ENCODE data around the gene NFAT5. TPM values are rescaled to one million over a fixed set of nuclear protein-coding genes. Genes with fewer than 3 reads are reported as not detected.

Gene NFAT5
- total and polyA plus RNA-seq, 7 experiments from 2014 or later: 7.7 to 35.5 (median 29.3) TPM

DNA sequence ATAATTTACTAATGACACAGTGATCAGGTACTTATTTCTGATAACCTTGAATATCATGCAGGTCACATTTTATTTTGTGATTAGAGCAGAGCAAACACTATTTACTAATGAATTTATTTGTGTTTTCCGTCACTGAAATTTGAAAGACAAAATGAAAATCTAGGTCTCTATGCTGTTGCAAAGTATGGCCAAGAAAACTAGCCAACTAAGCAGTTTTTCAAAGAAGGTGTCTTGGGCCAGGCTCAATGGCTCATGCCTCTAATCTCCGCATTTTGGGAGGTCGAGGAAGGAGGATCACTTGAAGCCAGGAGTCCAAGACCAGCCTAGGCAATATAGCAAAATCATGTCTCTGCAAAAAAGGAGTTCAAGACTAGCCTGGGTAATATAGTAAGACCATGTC is 3.0 kb upstream of the NFAT5 start:
- Mint-ChIP-seq H3K4me1 (peaks cover 21 to 32% (median 25%) of the 10 kb centered on the region in 7 donors), H3K9me3 (peaks cover 0 to 3% (median 0%) of the 10 kb centered on the region in 11 donors), H3K36me3 (peaks cover 0 to 4% (median 2%) of the 10 kb centered on the region in 5 donors), H3K27ac (peak overlapping the region in 3 of 9 donors; percentile 12 to 98 (median 93)), H3K27me3 (no peaks in the 10 kb centered on the region), H3K4me3 (peak overlapping the region in 1 of 10 donors; percentile 95)
- no peaks in the 10 kb centered on the region for H3K27me3 ChIP-seq (ENCODE audit: control insufficient read depth in 2 of 2, insufficient read depth in 2 of 2, low read length in 2 of 2)
- DNase-seq: no peak
- ATAC-seq: no peak
- intact Hi-C loops (cut with micrococcal nuclease): loop anchor here (10.0 kb wide), 2 partner anchors 228 to 1038 kb away; partner anchors contain the start of genes COG8 (in 1 of the 2), NIP7 (in 1 of the 2) and PDF (in 1 of the 2)
- no peak overlapping the region for H3K4me3 ChIP-seq (ENCODE audit: low read length)
- CTCF ChIA-PET: interaction anchor here (1.0 kb wide), 1 partner anchor 166 kb away, joined by 6 read pairs; no protein-coding TSS in a partner anchor
- POLR2A ChIA-PET: no interaction called here
- peaks cover 9 to 16% of the 10 kb centered on the region in 2 donors for H3K4me1 ChIP-seq (ENCODE audit: control insufficient read depth in 2 of 2, insufficient read depth in 2 of 2, low read length in 2 of 2)
- H3K27ac ChIP-seq (ENCODE audit: low read depth, low read length): no peak overlapping the region
- H3K9me3 ChIP-seq (ENCODE audit: control insufficient read depth in 2 of 3, low read length in 3 of 3): no peaks in the 10 kb centered on the region
- H3K36me3 ChIP-seq (ENCODE audit: control insufficient read depth in 2 of 3, insufficient read depth in 3 of 3, low read length in 3 of 3): peaks cover 0 to 4% (median 0%) of the 10 kb centered on the region in 3 experiments

DNA sequence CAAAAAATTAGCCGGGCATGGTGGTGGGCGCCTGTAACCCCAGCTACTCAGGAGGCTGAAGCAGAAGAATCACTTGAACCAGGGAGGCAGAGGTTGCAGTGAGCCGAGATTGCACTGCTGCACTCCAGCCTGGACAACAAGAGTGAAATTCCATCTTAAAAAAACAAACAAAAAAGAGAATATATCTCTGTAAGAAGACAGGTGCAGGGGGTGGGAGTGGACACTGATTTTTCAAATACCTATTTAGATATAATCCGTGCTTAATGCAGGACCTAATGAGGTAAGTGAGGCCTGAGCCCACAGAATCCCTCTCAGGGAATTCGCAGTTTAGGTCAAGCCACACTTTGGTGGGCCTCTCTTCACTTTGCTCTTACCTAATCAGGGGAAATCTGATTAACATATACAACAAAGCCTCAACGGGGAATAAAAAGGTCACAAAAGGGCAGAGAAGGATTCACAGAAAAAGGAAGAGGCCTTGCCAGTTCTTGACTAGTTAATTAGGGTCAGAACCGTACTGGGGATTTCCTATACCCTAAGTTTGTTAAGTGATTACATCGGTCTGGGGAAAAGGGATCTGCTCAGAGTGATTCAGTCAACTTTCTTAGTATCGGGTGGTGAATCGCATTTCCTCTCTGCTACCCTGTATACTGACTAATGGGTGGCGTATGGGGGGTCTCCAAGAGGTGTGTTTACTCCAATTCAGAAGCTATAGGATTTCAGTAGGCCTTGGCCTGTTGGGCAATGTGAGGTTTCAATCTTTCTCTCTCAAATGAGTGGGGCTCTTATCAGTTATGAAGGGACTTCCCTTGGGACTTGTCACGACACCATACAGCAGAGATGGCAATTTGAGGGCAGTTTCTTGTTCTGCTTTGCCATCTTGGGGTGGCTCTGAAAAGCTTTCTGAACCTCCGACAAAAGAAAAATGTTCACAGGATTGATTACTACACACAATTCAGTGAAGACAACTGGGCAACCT is 1.9 kb upstream of the NFAT5 start:
- ChIA-PET POLR2A (interaction anchor here (0.7 to 1.7 kb wide), 10 partner anchors 9 to 699 kb away, joined by 3 to 13 read pairs (median 4); partner anchors contain the start of gene CYB5B), CTCF (interaction anchor here (1.0 to 1.4 kb wide), 3 partner anchors 19 to 168 kb away, joined by 3 to 8 read pairs (median 6); no protein-coding TSS in a partner anchor)
- peaks cover 0 to 3% (median 0%) of the 10 kb centered on the region in 11 donors for H3K9me3 Mint-ChIP-seq
- Histone ChIP-seq H3K27ac (ENCODE audit: low read depth, low read length) (peak overlapping the region; percentile 97), H3K36me3 (ENCODE audit: control insufficient read depth in 2 of 3, insufficient read depth in 3 of 3, low read length in 3 of 3) (peaks cover 0 to 4% (median 0%) of the 10 kb centered on the region in 3 experiments), H3K4me1 (ENCODE audit: control insufficient read depth in 2 of 2, insufficient read depth in 2 of 2, low read length in 2 of 2) (peaks cover 9 to 26% of the 10 kb centered on the region in 2 donors), H3K9me3 (ENCODE audit: control insufficient read depth in 2 of 3, low read length in 3 of 3) (no peaks in the 10 kb centered on the region), H3K27me3 (ENCODE audit: control insufficient read depth in 2 of 2, insufficient read depth in 2 of 2, low read length in 2 of 2) (no peaks in the 10 kb centered on the region), H3K4me3 (ENCODE audit: low read length) (peak overlapping the region; percentile 43)
- intact Hi-C loops (cut with micrococcal nuclease): loop anchor here (1.0 to 10.0 kb wide), 8 partner anchors 33 to 1039 kb away; partner anchors contain the start of genes COG8 (in 1 of the 2), NIP7 (in 1 of the 2), NOB1 (in 1 of the 2) and PDF (in 1 of the 2)
- no peaks in the 10 kb centered on the region for H3K27me3 Mint-ChIP-seq
- H3K27ac Mint-ChIP-seq: peak overlapping the region; percentile 92 to 98 (median 95)
- H3K4me3 Mint-ChIP-seq: peak overlapping the region; percentile 83 to 100 (median 92)
- peaks cover 30 to 42% (median 34%) of the 10 kb centered on the region in 7 donors for H3K4me1 Mint-ChIP-seq
- DNase-seq (peak; percentile 20 to 61 (median 44)), ATAC-seq (peak; percentile 66)
- H3K36me3 Mint-ChIP-seq: peaks cover 0 to 4% (median 2%) of the 10 kb centered on the region in 5 donors

DNA sequence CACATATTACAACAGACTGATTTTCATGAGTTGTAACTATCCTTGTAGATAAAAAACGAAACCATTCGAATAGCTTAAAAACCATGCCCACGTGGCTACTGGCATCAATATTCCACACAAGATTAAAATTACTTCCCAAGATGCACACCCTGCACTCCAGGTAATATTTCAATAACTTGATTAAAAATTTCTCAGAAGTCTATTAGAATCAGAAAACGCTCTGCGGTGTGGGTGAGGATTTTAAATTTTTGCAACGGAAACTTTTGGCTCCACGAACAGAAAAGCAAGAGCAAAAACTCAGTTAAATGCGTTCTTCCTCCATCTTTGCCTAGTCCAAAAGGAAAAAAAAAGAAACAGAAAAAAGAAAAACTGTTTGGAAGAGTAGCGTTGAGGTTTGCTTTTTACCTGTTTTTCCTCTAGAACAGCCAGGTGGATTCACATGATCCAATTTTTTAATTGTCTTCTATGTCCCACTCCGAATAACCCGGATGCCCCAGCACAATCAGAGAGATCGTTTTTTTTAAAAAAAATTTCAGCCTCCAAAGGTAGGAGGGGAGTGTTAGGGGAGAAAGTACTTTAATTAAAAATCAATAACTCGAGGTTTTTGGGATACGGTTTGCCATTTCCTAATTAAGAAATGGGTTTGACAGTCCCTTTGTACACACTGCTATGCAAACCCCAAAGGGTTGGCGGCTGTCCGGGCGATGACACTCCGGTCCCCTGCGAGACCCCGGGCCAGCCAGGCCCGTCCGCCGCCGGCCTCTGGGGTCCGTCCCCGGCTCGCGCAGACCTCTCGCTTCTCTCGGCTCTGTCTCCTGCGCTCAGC is 708 bp upstream of the NFAT5 start:
- ATAC-seq (peak; percentile 21), DNase-seq (peak in 5 of 9 donors; percentile 8 to 37 (median 23))
- ChIA-PET CTCF (interaction anchor here (1.2 to 1.4 kb wide), 2 partner anchors 18 to 169 kb away, joined by 3 to 8 read pairs; no protein-coding TSS in a partner anchor), POLR2A (interaction anchor here (0.6 to 1.7 kb wide), 12 partner anchors 10 to 698 kb away, joined by 3 to 13 read pairs (median 4); partner anchors contain the start of gene CYB5B)
- H3K36me3 ChIP-seq (ENCODE audit: control insufficient read depth in 2 of 3, insufficient read depth in 3 of 3, low read length in 3 of 3): peaks cover 0 to 4% (median 0%) of the 10 kb centered on the region in 3 experiments
- intact Hi-C loops (cut with micrococcal nuclease): loop anchor here (1.0 to 10.0 kb wide), 12 partner anchors 34 to 1040 kb away; partner anchors contain the start of genes CYB5B (in 2 of the 2), CHTF8 (in 1 of the 2), COG8 (in 1 of the 2) and NIP7 (in 1 of the 2)
- Mint-ChIP-seq H3K27ac (peak overlapping the region; percentile 92 to 98 (median 95)), H3K9me3 (peaks cover 0 to 3% (median 0%) of the 10 kb centered on the region in 11 donors), H3K4me1 (peaks cover 39 to 53% (median 43%) of the 10 kb centered on the region in 7 donors), H3K4me3 (peak overlapping the region; percentile 83 to 100 (median 92)), H3K27me3 (no peaks in the 10 kb centered on the region), H3K36me3 (peaks cover 0 to 4% (median 2%) of the 10 kb centered on the region in 5 donors)
- peak overlapping the region; percentile 82 for H3K4me3 ChIP-seq (ENCODE audit: low read length)
- H3K4me1 ChIP-seq (ENCODE audit: control insufficient read depth in 2 of 2, insufficient read depth in 2 of 2, low read length in 2 of 2): peaks cover 13 to 33% of the 10 kb centered on the region in 2 donors
- peak overlapping the region; percentile 97 for H3K27ac ChIP-seq (ENCODE audit: low read depth, low read length)
- no peaks in the 10 kb centered on the region for H3K27me3 ChIP-seq (ENCODE audit: control insufficient read depth in 2 of 2, insufficient read depth in 2 of 2, low read length in 2 of 2)
- no peaks in the 10 kb centered on the region for H3K9me3 ChIP-seq (ENCODE audit: control insufficient read depth in 2 of 3, low read length in 3 of 3)

- Mint-ChIP-seq H3K36me3 (peaks cover 0 to 4% (median 2%) of the 10 kb centered on the region in 5 donors), H3K9me3 (peaks cover 0 to 3% (median 0%) of the 10 kb centered on the region in 11 donors), H3K4me3 (peak overlapping the region; percentile 91 to 100 (median 97)), H3K4me1 (peaks cover 42 to 64% (median 48%) of the 10 kb centered on the region in 7 donors), H3K27ac (peak overlapping the region; percentile 91 to 98 (median 96)), H3K27me3 (no peaks in the 10 kb centered on the region)
- DNase-seq: peak in 2 of 9 donors; percentile 7 to 21
- POLR2A ChIA-PET: interaction anchor here (0.6 kb wide), 1 partner anchor 1484 kb away, joined by 7 read pairs; no protein-coding TSS in a partner anchor
- intact Hi-C loops (cut with micrococcal nuclease): loop anchor here (1.0 to 10.0 kb wide), 5 partner anchors 196 to 1042 kb away; partner anchors contain the start of genes COG8 (in 2 of the 2), NIP7 (in 2 of the 2), CHTF8 (in 1 of the 2) and PDF (in 1 of the 2)
- peak; percentile 32 for ATAC-seq
- Histone ChIP-seq H3K9me3 (ENCODE audit: control insufficient read depth in 2 of 3, low read length in 3 of 3) (no peaks in the 10 kb centered on the region), H3K36me3 (ENCODE audit: control insufficient read depth in 2 of 3, insufficient read depth in 3 of 3, low read length in 3 of 3) (peaks cover 0 to 4% (median 0%) of the 10 kb centered on the region in 3 experiments), H3K4me1 (ENCODE audit: control insufficient read depth in 2 of 2, insufficient read depth in 2 of 2, low read length in 2 of 2) (peaks cover 13 to 33% of the 10 kb centered on the region in 2 donors), H3K4me3 (ENCODE audit: low read length) (peak overlapping the region; percentile 90), H3K27ac (ENCODE audit: low read depth, low read length) (peak overlapping the region; percentile 97), H3K27me3 (ENCODE audit: control insufficient read depth in 2 of 2, insufficient read depth in 2 of 2, low read length in 2 of 2) (no peaks in the 10 kb centered on the region)
- CTCF ChIA-PET: no interaction called here
Observed at GRCh38 chr16:69566240-69566980, 644 bp downstream of the NFAT5 start.

DNA sequence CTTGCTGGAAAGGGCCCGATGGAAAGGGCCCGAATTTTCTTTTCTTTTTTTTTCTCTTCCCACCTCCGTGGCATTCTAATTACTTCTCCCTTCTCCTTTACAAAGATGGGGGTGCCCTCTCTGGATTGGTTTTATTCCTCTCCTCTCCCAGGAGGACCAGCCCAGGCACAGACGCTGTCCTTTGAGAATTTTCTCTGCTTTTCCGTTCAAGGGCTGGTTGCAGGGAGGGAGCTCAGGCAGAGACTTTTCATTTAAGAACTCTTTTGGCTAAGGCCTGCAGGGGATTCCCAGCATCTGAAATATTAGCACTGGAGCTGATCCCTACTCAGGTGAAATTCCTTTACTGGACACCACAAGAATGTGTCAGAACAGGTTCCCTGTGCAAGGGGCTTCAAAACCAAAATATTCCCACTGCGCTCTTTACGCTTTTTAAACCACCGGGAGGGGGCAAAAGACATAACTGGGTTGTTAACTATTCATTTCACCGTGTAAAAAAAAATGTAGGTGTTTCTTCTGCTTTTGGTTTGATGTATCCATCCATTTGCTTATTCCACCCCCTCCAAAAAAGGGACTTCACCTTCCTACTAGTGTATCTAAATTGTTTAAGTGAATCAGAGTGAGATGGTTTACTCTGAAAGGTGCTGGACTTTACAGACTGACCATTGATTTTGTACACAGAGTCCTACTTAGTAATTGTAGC is 1.4 kb downstream of the NFAT5 start:
- H3K9me3 Mint-ChIP-seq: peaks cover 0 to 3% (median 0%) of the 10 kb centered on the region in 11 donors
- H3K4me3 Mint-ChIP-seq: peak overlapping the region; percentile 91 to 100 (median 97)
- Histone ChIP-seq H3K27me3 (ENCODE audit: control insufficient read depth in 2 of 2, insufficient read depth in 2 of 2, low read length in 2 of 2) (no peaks in the 10 kb centered on the region), H3K9me3 (ENCODE audit: control insufficient read depth in 2 of 3, low read length in 3 of 3) (no peaks in the 10 kb centered on the region), H3K36me3 (ENCODE audit: control insufficient read depth in 2 of 3, insufficient read depth in 3 of 3, low read length in 3 of 3) (peaks cover 0 to 4% (median 0%) of the 10 kb centered on the region in 3 experiments), H3K4me3 (ENCODE audit: low read length) (peak overlapping the region; percentile 90), H3K4me1 (ENCODE audit: control insufficient read depth in 2 of 2, insufficient read depth in 2 of 2, low read length in 2 of 2) (peaks cover 13 to 33% of the 10 kb centered on the region in 2 donors), H3K27ac (ENCODE audit: low read depth, low read length) (peak overlapping the region; percentile 97)
- peaks cover 42 to 61% (median 48%) of the 10 kb centered on the region in 7 donors for H3K4me1 Mint-ChIP-seq
- CTCF ChIA-PET: no interaction called here
- ATAC-seq (no peak), DNase-seq (peak in 8 of 9 donors; percentile 11 to 36 (median 23))
- H3K36me3 Mint-ChIP-seq: peaks cover 0 to 4% (median 2%) of the 10 kb centered on the region in 5 donors
- intact Hi-C loops (cut with micrococcal nuclease): loop anchor here (1.0 to 10.0 kb wide), 5 partner anchors 196 to 1042 kb away; partner anchors contain the start of genes COG8 (in 2 of the 2), NIP7 (in 2 of the 2), CHTF8 (in 1 of the 2) and PDF (in 1 of the 2)
- H3K27ac Mint-ChIP-seq: peak overlapping the region; percentile 91 to 97 (median 95)
- POLR2A ChIA-PET: interaction anchor here (0.6 to 0.8 kb wide), 2 partner anchors 11 to 1485 kb away, joined by 4 to 7 read pairs; no protein-coding TSS in a partner anchor
- no peaks in the 10 kb centered on the region for H3K27me3 Mint-ChIP-seq

All from naive thymus-derived CD4-positive, alpha-beta T cell (primary cell).